OCI-LY3 (cell line): ENCODE results near the gene MYZAP.

ENCODE experiments used
- H2AFZ ChIP-seq: fragments of 200-600, 300-600 bp; shearing (Covaris generic); 2 replicates; pipeline ENCODE4 v1.6.0; 2014; ENCODE audit warnings: antibody characterized with exemption, low read depth, low read length
- H3K27ac ChIP-seq: fragments of 200-600, 300-600 bp; sonication (generic); 2 replicates; pipeline ENCODE4 v1.5.1; 2014; ENCODE audit warnings: mild to moderate bottlenecking, low read length, moderate library complexity, mixed read lengths
- H3K27me3 ChIP-seq: fragments of 200-600, 300-600 bp; sonication (generic); 2 replicates; pipeline ENCODE4 v1.6.1; 2014; ENCODE audit warnings: low read depth, low read length, mixed read lengths
- H3K36me3 ChIP-seq: fragments of 200-600, 300-600 bp; sonication (generic); replicated peaks from 2 replicates; pipeline ENCODE3; 2014; ENCODE audit warnings: low read depth, low read length, mixed read lengths
- H3K4me1 ChIP-seq: fragments of 300-600, 200-600 bp; sonication (generic); 2 replicates; pipeline ENCODE4 v1.6.1; 2014; ENCODE audit warnings: low read length, mixed read lengths
- H3K4me2 ChIP-seq: fragments of 200-600, 300-600 bp; sonication (generic); 2 replicates; pipeline ENCODE4 v1.6.1; 2014; ENCODE audit warnings: low read length, mixed read lengths
- H3K4me3 ChIP-seq: fragments of 300-600, 200-600 bp; sonication (generic); 2 replicates; pipeline ENCODE4 v1.5.1; 2014; ENCODE audit warnings: antibody characterized with exemption, mild to moderate bottlenecking, low read length, moderate library complexity
- H3K79me2 ChIP-seq: fragments of 300-600, 200-600 bp; shearing (Covaris generic); 2 replicates; pipeline ENCODE4 v1.6.1; 2014; ENCODE audit warnings: mild to moderate bottlenecking, low read length, mixed read lengths
- H3K9ac ChIP-seq: fragments of 300-600, 200-600 bp; shearing (Covaris generic); 2 replicates; pipeline ENCODE4 v1.6.0; 2014; ENCODE audit warnings: mild to moderate bottlenecking, low read length, moderate library complexity
- H3K9me3 ChIP-seq: fragments of 200-600, 300-600 bp; shearing (Covaris generic); 2 replicates; pipeline ENCODE4 v1.6.1; 2014; ENCODE audit warnings: low read length, mixed read lengths; ENCODE audit not compliant: insufficient read depth
- H4K20me1 ChIP-seq: fragments of 200-600, 300-600 bp; sonication (generic); 2 replicates; pipeline ENCODE4 v1.6.1; 2016; ENCODE audit warnings: low read length, mixed read lengths; ENCODE audit not compliant: insufficient read depth
- CTCF ChIP-seq: fragments of 200-600, 300-600 bp; sonication (generic); IDR thresholded peaks from 2 replicates; pipeline ENCODE4 v1.5.1; 2014; ENCODE audit warnings: antibody characterized with exemption, low read length, low read depth
- EZH2phosphoT487 ChIP-seq: fragments of 200-600 bp; shearing (Covaris generic); IDR thresholded peaks from 2 replicates; pipeline ENCODE4 v1.6.1; 2018; ENCODE audit warnings: antibody characterized with exemption, mixed run types, low read depth

MYZAP gene

GRCh38 chr15:57605491-57605890 lies 13.8 kb downstream of the MYZAP start:
- Histone ChIP-seq H2AFZ (no peak overlapping the region), H3K27ac (no peak overlapping the region), H3K9ac (no peak overlapping the region), H3K4me2 (no peak overlapping the region), H3K27me3 (no peaks in the 10 kb centered on the region), H3K4me1 (no peaks in the 10 kb centered on the region), H4K20me1 (no peaks in the 10 kb centered on the region), H3K9me3 (no peaks in the 10 kb centered on the region), H3K36me3 (no peaks in the 10 kb centered on the region), H3K4me3 (no peak overlapping the region), H3K79me2 (no peaks in the 10 kb centered on the region)
- TF ChIP-seq CTCF = no peak
- TF ChIP-seq EZH2phosphoT487 = no peak

- no peaks in the 10 kb centered on the region for H3K79me2 ChIP-seq
- no peaks in the 10 kb centered on the region for H4K20me1 ChIP-seq
- H3K27ac ChIP-seq = no peak overlapping the region
- no peak overlapping the region for H3K4me2 ChIP-seq
- no peak overlapping the region for H2AFZ ChIP-seq
- TF ChIP-seq CTCF (no peak), EZH2phosphoT487 (no peak)
- no peak overlapping the region for H3K9ac ChIP-seq
- H3K9me3 ChIP-seq = no peaks in the 10 kb centered on the region
- no peaks in the 10 kb centered on the region for H3K4me1 ChIP-seq
- H3K36me3 ChIP-seq = no peaks in the 10 kb centered on the region
- no peak overlapping the region for H3K4me3 ChIP-seq
- H3K27me3 ChIP-seq = no peaks in the 10 kb centered on the region
Measured at GRCh38 chr15:57606048-57606447, 14.3 kb downstream of the MYZAP start.

GRCh38 chr15:57606816-57607215 lies 15.1 kb downstream of the MYZAP start:
- H4K20me1 ChIP-seq = no peaks in the 10 kb centered on the region
- H3K4me3 ChIP-seq = no peak overlapping the region
- H3K36me3 ChIP-seq = no peaks in the 10 kb centered on the region
- H3K27ac ChIP-seq = no peak overlapping the region
- TF ChIP-seq CTCF (no peak), EZH2phosphoT487 (no peak)
- H3K4me2 ChIP-seq = no peak overlapping the region
- peaks cover 2% of the 10 kb centered on the region for H3K4me1 ChIP-seq
- H3K27me3 ChIP-seq = no peaks in the 10 kb centered on the region
- H2AFZ ChIP-seq = no peak overlapping the region
- no peak overlapping the region for H3K9ac ChIP-seq
- H3K79me2 ChIP-seq = no peaks in the 10 kb centered on the region
- no peaks in the 10 kb centered on the region for H3K9me3 ChIP-seq

- H3K27me3 ChIP-seq = no peaks in the 10 kb centered on the region
- no peaks in the 10 kb centered on the region for H3K9me3 ChIP-seq
- H3K9ac ChIP-seq = no peak overlapping the region
- H2AFZ ChIP-seq = no peak overlapping the region
- H3K4me2 ChIP-seq = no peak overlapping the region
- no peak for TF ChIP-seq CTCF
- no peak for TF ChIP-seq EZH2phosphoT487
- no peak overlapping the region for H3K4me3 ChIP-seq
- peaks cover 8% of the 10 kb centered on the region for H3K4me1 ChIP-seq
- no peaks in the 10 kb centered on the region for H3K36me3 ChIP-seq
- no peaks in the 10 kb centered on the region for H4K20me1 ChIP-seq
- no peaks in the 10 kb centered on the region for H3K79me2 ChIP-seq
- no peak overlapping the region for H3K27ac ChIP-seq
Measured at GRCh38 chr15:57607570-57608000, 15.9 kb downstream of the MYZAP start.
